HL-60 (cell line): Measurements from ENCODE around the gene GRM8.

Source experiments
- DNase-seq, 2 experiments: peaks; one replicate each; pipeline ENCODE4 v3.0.0-alpha.2; 2010 to 2020; ENCODE audit warnings: low read depth in 1 of 2, low spot score in 1 of 2
- H3K27ac ChIP-seq: fragments of 250-450 bp; sonication (Bioruptor Pico); replicated peaks from 2 replicates; pipeline ENCODE4 v1.5.1; 2020; ENCODE audit warnings: mild to moderate bottlenecking, moderate library complexity
- H3K27me3 ChIP-seq: fragments of 250-450 bp; sonication (Bioruptor Pico); 2 replicates; pipeline ENCODE4 v1.5.1; 2021; ENCODE audit warnings: mild to moderate bottlenecking, moderate library complexity; ENCODE audit not compliant: insufficient read depth, poor library complexity, severe bottlenecking
- H3K4me3 ChIP-seq: replicated peaks from 2 replicates; pipeline ENCODE4 v1.5.1; 2011; ENCODE audit warnings: mild to moderate bottlenecking, control low read depth, low read length; ENCODE audit not compliant: insufficient read depth
- CTCF ChIP-seq: IDR thresholded peaks from one replicate; pipeline ENCODE4 v1.5.1; 2011; ENCODE audit warnings: low read length, control low read depth, inconsistent platforms; ENCODE audit not compliant: insufficient read depth
- GABPA ChIP-seq: IDR thresholded peaks from 2 replicates; pipeline ENCODE4 v1.6.1; 2012; ENCODE audit warnings: low read depth
- POLR2AphosphoS5 ChIP-seq: IDR thresholded peaks from 2 replicates; pipeline ENCODE4 v1.6.1; 2012; ENCODE audit warnings: low read depth
- REST ChIP-seq: IDR thresholded peaks from 2 replicates; pipeline ENCODE4 v1.6.1; 2012; ENCODE audit warnings: low read depth; ENCODE audit not compliant: insufficient replicate concordance
- SPI1 ChIP-seq: IDR thresholded peaks from 2 replicates; pipeline ENCODE4 v1.6.1; 2012; ENCODE audit warnings: low read depth, mild to moderate bottlenecking, borderline replicate concordance

Gene GRM8

GRCh38 chr7:126958367-126958766 is 294.4 kb downstream of the GRM8 start:
- no peak for TF ChIP-seq REST
- no peak for TF ChIP-seq POLR2AphosphoS5
- TF ChIP-seq GABPA, result no peak
- no peak for TF ChIP-seq SPI1
- no peak for TF ChIP-seq CTCF
- no peaks in the 10 kb centered on the region for H3K27me3 ChIP-seq

GRCh38 chr7:126957443-126957842 is 295.3 kb downstream of the GRM8 start:
- DNase-seq, result no peak
- Histone ChIP-seq H3K27ac (no peak overlapping the region), H3K27me3 (no peaks in the 10 kb centered on the region), H3K4me3 (no peak overlapping the region)
- TF ChIP-seq POLR2AphosphoS5 (no peak), REST (no peak), CTCF (no peak), GABPA (no peak), SPI1 (no peak)

More at GRCh38 chr7:126958367-126958766, 294.4 kb downstream of the GRM8 start:
- no peak for DNase-seq
- no peak overlapping the region for H3K4me3 ChIP-seq
- no peak overlapping the region for H3K27ac ChIP-seq

GRCh38 chr7:126953461-126953860 is 299.3 kb downstream of the GRM8 start:
- TF ChIP-seq GABPA, result no peak
- Histone ChIP-seq H3K27me3 (no peaks in the 10 kb centered on the region), H3K27ac (no peak overlapping the region), H3K4me3 (no peak overlapping the region)
- no peak for DNase-seq

- H3K27ac ChIP-seq, result no peak overlapping the region
- H3K27me3 ChIP-seq, result no peaks in the 10 kb centered on the region
- no peak for DNase-seq
- no peak overlapping the region for H3K4me3 ChIP-seq
- TF ChIP-seq POLR2AphosphoS5 (no peak), SPI1 (no peak), REST (no peak), CTCF (no peak), GABPA (no peak)
Measured at GRCh38 chr7:126948664-126949063, 304.1 kb downstream of the GRM8 start.
